Thoracic aorta endothelial cell (primary cell): ENCODE measurements around the gene APPBP2. TPM values are rescaled to one million over a fixed set of nuclear protein-coding genes. Genes with fewer than 3 reads are reported as not detected.

Source experiments
- small RNA-seq: library from RNA; depleted of rRNA; stranded (forward); fragments of <200 nt; gene quantifications from one replicate; pipeline ENCODE3, GENCODE V24; 2012
- total RNA-seq: library from RNA; depleted of rRNA; stranded (reverse); fragments of >200 nt; gene quantifications from 2 replicates; pipeline ENCODE4 v1.2.3, GENCODE V29; 2012

APPBP2 gene
- 39.0 and 43.7 TPM in 2 replicates for total RNA-seq

GRCh38 chr17:60525685-60526514, at the start of gene APPBP2:
Gene APPBP2 (minus strand): TSS chr17:60526242. CDS start chr17:60525931, 311 bp downstream.

DNA sequence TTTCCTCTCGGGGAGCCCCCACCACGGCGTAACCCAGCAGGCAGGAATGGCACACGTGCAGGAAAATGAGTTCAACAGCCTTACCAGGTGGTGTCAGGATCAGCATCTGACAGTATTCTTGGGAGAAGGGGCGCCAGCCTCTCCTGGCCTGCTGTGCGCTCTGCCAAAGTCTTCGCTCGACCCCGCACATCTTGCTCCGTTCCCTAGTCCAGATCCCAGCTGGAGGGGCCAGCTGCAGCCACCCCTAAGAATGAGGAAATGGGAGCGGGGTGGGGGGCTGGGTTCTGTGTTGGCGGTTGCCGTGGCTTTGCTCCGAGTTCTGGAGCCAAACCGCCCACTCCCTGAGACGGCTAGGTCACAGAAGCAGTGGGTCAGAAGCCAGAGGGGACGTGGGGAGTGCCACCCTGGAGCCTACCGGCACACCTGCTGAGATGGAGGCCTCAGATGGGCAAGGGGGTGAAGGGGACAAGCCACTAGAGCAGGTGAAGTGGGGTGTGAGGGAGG, 103.8 kb downstream of the APPBP2 start, which contains the start of gene CHCT1:
CHCT1 (plus strand) TSS at position 328 of the 504 bp plus-strand sequence; CDS start at position 432, 104 bp downstream.

Small RNA genes lying within 50 kb of the gene (small RNA-seq; reads per million reads assigned to genes)
- not detected for gene AC011921.2

Other genes with a start within 250 kb of the APPBP2 start
- 60.8 and 82.4 TPM in 2 replicates for gene USP32, start 134.1 kb downstream of the APPBP2 start, total RNA-seq
- not detected in 2 replicates for gene CHCT1, start 103.8 kb downstream of the APPBP2 start, total RNA-seq
- gene PPM1D, start 74.0 kb upstream of the APPBP2 start, total RNA-seq, result 21.9 and 23.6 TPM in 2 replicates
- gene BCAS3, start 151.6 kb upstream of the APPBP2 start, total RNA-seq, result 16.0 and 16.7 TPM in 2 replicates